Measurements from ENCODE around the gene ARHGAP6. TPM values are rescaled to one million over a fixed set of nuclear protein-coding genes. Genes with fewer than 3 reads are reported as not detected.

The ARHGAP6 gene
- total and polyA plus RNA-seq, 2 donors (not counting 3 experiments of a cell fraction or from before 2014, with no cell fraction given), result 0.69 to 0.83 TPM

- FAIRE-seq (peak; percentile 48), DNase-seq (ENCODE audit: low read depth, low spot score) (peak; percentile 41)
- Histone ChIP-seq H3K27ac (ENCODE audit: insufficient read depth, low read depth, low read length) (peak overlapping the region; percentile 46), H3K4me2 (ENCODE audit: insufficient read depth, low read length) (peak overlapping the region; percentile 56), H3K36me3 (ENCODE audit: control insufficient read depth in 2 of 2, extremely low read depth in 1 of 2, insufficient read depth in 2 of 2, low read length in 2 of 2) (peaks cover 7 to 13% of the 10 kb centered on the region in 2 experiments), H3K9ac (replicated peaks; ENCODE audit: extremely low read depth, insufficient read depth, low read length) (peak overlapping the region; percentile 44), H3K9me3 (replicated peaks; ENCODE audit: control insufficient read depth, insufficient read depth, low read length) (no peaks in the 10 kb centered on the region), H3K79me2 (ENCODE audit: control insufficient read depth, insufficient read depth, low read length) (peaks cover 25% of the 10 kb centered on the region), H3K4me1 (ENCODE audit: control insufficient read depth, extremely low read depth, insufficient read depth, low read length) (peaks cover 27% of the 10 kb centered on the region), H2AFZ (ENCODE audit: low read depth, low read length) (no peak overlapping the region), H3K27me3 (ENCODE audit: control insufficient read depth in 2 of 2, insufficient read depth in 2 of 2, low read length in 2 of 2) (no peaks in the 10 kb centered on the region), H3K9me1 (replicated peaks; ENCODE audit: control insufficient read depth, extremely low read depth, insufficient read depth, low read length) (no peaks in the 10 kb centered on the region), H3K4me3 (replicated peaks in 1 of 3; ENCODE audit: insufficient read depth in 1 of 3, low read depth in 1 of 3, low read length in 3 of 3) (peak overlapping the region in 1 of 3 experiments; percentile 27), H4K20me1 (replicated peaks; ENCODE audit: control insufficient read depth, extremely low read depth, insufficient read depth, low read length) (no peaks in the 10 kb centered on the region)
- BruUV-seq (replicated peaks), result no TSS peak
- dilution Hi-C loops (cut with MboI; ENCODE audit: extremely low pct_ligation_motif_present, low sequenced_read_pairs), result no loop called here
- POLR2A ChIA-PET, result no interaction called here
- TF ChIP-seq MYC (IDR thresholded peaks at IDR 0.05; ENCODE audit: low read depth, low read length), result no peak
- no peak for TF ChIP-seq JUN (IDR thresholded peaks at IDR 0.05; ENCODE audit: borderline replicate concordance, insufficient read depth, insufficient read length, low read depth)
- TF ChIP-seq EZH2 (IDR thresholded peaks at IDR 0.05; ENCODE audit: borderline replicate concordance, low read depth, low read length, severe bottlenecking), result no peak
- no peak for TF ChIP-seq GATA2 (IDR thresholded peaks at IDR 0.05; ENCODE audit: insufficient read depth, insufficient read length, low read depth, low read length)
- no peak for TF ChIP-seq POLR2AphosphoS5 (IDR thresholded peaks at IDR 0.05; ENCODE audit: insufficient read depth, low read depth, low read length)
- TF ChIP-seq FOS (IDR thresholded peaks at IDR 0.05; ENCODE audit: borderline replicate concordance, insufficient read depth, low read length), result no peak
- CTCF ChIA-PET, result interaction anchor here (1.6 kb wide), 1 partner anchor 13 kb away, joined by 5 read pairs; no protein-coding TSS in a partner anchor
- intact Hi-C loops (cut with micrococcal nuclease), result loop anchor here (5.0 kb wide), 1 partner anchor 496 kb away; no protein-coding TSS in a partner anchor
Measured at GRCh38 chrX:11113731-11114130, 552.0 kb downstream of the ARHGAP6 start.

- peak overlapping the region; percentile 76 for H3K27ac ChIP-seq (ENCODE audit: insufficient read depth, low read depth, low read length)
- H3K4me2 ChIP-seq (ENCODE audit: insufficient read depth, low read length), result peak overlapping the region; percentile 57
- H3K9ac ChIP-seq (replicated peaks; ENCODE audit: extremely low read depth, insufficient read depth, low read length), result peak overlapping the region; percentile 90
- H3K9me1 ChIP-seq (replicated peaks; ENCODE audit: control insufficient read depth, extremely low read depth, insufficient read depth, low read length), result no peaks in the 10 kb centered on the region
- CTCF ChIA-PET, result interaction anchor here (0.6 kb wide), 1 partner anchor 903 kb away, joined by 3 read pairs; no protein-coding TSS in a partner anchor
- H3K79me2 ChIP-seq (ENCODE audit: control insufficient read depth, insufficient read depth, low read length), result peaks cover 25% of the 10 kb centered on the region
- H3K4me1 ChIP-seq (ENCODE audit: control insufficient read depth, extremely low read depth, insufficient read depth, low read length), result peaks cover 27% of the 10 kb centered on the region
- no peaks in the 10 kb centered on the region for H3K27me3 ChIP-seq (ENCODE audit: control insufficient read depth in 2 of 2, insufficient read depth in 2 of 2, low read length in 2 of 2)
- intact Hi-C loops (cut with micrococcal nuclease) (loop anchor here (1.0 to 5.0 kb wide), 3 partner anchors 25 to 647 kb away; no protein-coding TSS in a partner anchor), dilution Hi-C loops (cut with MboI; ENCODE audit: extremely low pct_ligation_motif_present, low sequenced_read_pairs) (no loop called here)
- no TSS peak for BruUV-seq (replicated peaks)
- TF ChIP-seq POLR2A (IDR thresholded peaks at IDR 0.05; ENCODE audit: low read depth, low read length) (no peak), JUN (IDR thresholded peaks at IDR 0.05; ENCODE audit: borderline replicate concordance, insufficient read depth, insufficient read length, low read depth) (no peak)
- POLR2A ChIA-PET, result no interaction called here
- H3K9me3 ChIP-seq (replicated peaks; ENCODE audit: control insufficient read depth, insufficient read depth, low read length), result no peaks in the 10 kb centered on the region
- no peaks in the 10 kb centered on the region for H4K20me1 ChIP-seq (replicated peaks; ENCODE audit: control insufficient read depth, extremely low read depth, insufficient read depth, low read length)
- H3K36me3 ChIP-seq (ENCODE audit: control insufficient read depth in 2 of 2, extremely low read depth in 1 of 2, insufficient read depth in 2 of 2, low read length in 2 of 2), result peaks cover 5 to 8% of the 10 kb centered on the region in 2 experiments
- DNase-seq (ENCODE audit: low read depth, low spot score) (no peak), FAIRE-seq (no peak)
- peak overlapping the region; percentile 22 to 97 (median 78) for H3K4me3 ChIP-seq (replicated peaks in 1 of 3; ENCODE audit: insufficient read depth in 1 of 3, low read depth in 1 of 3, low read length in 3 of 3)
- no peak overlapping the region for H2AFZ ChIP-seq (ENCODE audit: low read depth, low read length)
Measured at GRCh38 chrX:11111947-11112346, 553.8 kb downstream of the ARHGAP6 start.
